Panc1 (cell line): ENCODE data around the gene C7.

Experiments
- POLR2AphosphoS5 ChIP-seq: IDR thresholded peaks from 2 replicates; pipeline ENCODE4 v1.6.1; 2012; ENCODE audit warnings: mild to moderate bottlenecking, low read depth, low read length, moderate library complexity
- TF ChIP-seq, protein P1 (sequence below): fragments of 450-650 bp; IDR thresholded peaks from 2 replicates; pipeline ENCODE4 v1.5.1; 2017; ENCODE audit warnings: mild to moderate bottlenecking
- TF ChIP-seq, protein P2 (sequence below), 2 experiments: IDR thresholded peaks; 2 replicates each; pipeline ENCODE4 v1.6.1; 2011 to 2012; ENCODE audit warnings: low read depth in 2 of 2, control low read depth in 1 of 2, low read length in 1 of 2, mild to moderate bottlenecking in 1 of 2, moderate library complexity in 1 of 2; ENCODE audit not compliant: insufficient read depth in 1 of 2

DNA sequence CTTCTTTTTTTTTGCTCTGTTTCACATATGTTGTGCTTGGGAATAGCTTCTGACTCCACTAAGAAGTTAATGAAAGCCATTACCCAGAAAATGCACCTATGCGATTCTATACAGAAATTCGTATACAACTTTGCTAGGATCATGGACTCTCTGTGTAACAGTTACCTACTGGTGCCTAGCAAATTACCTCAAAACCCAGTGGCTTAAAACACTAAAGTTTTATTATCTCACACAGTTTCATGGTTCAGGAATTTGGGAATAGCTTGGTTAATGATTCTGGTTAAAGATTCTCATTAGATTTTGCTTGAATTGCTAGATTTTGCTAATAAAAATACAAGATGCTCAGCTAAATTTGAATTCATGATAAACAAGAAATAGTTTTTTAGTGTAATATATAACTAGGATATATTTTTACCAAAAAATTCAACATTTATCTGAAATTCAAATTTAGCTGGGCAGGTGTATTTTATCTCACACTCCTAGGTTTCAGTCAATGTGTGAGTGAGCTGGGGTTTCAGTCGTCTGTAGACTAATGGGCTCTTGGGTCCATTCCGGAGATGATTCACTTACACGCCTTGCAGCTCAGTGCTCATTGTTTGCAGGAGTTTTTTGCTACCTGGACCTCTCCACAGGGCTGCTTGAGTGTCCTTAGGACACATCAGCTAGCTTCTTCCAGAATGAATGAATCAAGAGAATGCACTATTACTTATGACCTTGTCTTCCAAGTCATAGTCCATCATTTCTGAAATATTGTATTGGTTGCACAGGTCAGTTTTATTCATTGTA lies 86.7 kb downstream of the C7 start:
- TF ChIP-seq, protein P1, sequence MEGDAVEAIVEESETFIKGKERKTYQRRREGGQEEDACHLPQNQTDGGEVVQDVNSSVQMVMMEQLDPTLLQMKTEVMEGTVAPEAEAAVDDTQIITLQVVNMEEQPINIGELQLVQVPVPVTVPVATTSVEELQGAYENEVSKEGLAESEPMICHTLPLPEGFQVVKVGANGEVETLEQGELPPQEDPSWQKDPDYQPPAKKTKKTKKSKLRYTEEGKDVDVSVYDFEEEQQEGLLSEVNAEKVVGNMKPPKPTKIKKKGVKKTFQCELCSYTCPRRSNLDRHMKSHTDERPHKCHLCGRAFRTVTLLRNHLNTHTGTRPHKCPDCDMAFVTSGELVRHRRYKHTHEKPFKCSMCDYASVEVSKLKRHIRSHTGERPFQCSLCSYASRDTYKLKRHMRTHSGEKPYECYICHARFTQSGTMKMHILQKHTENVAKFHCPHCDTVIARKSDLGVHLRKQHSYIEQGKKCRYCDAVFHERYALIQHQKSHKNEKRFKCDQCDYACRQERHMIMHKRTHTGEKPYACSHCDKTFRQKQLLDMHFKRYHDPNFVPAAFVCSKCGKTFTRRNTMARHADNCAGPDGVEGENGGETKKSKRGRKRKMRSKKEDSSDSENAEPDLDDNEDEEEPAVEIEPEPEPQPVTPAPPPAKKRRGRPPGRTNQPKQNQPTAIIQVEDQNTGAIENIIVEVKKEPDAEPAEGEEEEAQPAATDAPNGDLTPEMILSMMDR: no peak
- TF ChIP-seq POLR2AphosphoS5: no peak
- TF ChIP-seq, protein P2, sequence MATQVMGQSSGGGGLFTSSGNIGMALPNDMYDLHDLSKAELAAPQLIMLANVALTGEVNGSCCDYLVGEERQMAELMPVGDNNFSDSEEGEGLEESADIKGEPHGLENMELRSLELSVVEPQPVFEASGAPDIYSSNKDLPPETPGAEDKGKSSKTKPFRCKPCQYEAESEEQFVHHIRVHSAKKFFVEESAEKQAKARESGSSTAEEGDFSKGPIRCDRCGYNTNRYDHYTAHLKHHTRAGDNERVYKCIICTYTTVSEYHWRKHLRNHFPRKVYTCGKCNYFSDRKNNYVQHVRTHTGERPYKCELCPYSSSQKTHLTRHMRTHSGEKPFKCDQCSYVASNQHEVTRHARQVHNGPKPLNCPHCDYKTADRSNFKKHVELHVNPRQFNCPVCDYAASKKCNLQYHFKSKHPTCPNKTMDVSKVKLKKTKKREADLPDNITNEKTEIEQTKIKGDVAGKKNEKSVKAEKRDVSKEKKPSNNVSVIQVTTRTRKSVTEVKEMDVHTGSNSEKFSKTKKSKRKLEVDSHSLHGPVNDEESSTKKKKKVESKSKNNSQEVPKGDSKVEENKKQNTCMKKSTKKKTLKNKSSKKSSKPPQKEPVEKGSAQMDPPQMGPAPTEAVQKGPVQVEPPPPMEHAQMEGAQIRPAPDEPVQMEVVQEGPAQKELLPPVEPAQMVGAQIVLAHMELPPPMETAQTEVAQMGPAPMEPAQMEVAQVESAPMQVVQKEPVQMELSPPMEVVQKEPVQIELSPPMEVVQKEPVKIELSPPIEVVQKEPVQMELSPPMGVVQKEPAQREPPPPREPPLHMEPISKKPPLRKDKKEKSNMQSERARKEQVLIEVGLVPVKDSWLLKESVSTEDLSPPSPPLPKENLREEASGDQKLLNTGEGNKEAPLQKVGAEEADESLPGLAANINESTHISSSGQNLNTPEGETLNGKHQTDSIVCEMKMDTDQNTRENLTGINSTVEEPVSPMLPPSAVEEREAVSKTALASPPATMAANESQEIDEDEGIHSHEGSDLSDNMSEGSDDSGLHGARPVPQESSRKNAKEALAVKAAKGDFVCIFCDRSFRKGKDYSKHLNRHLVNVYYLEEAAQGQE (IDR thresholded peaks at IDR 0.05; ENCODE audit: insufficient read depth in 1 of 2, low read depth in 2 of 2, low read length in 1 of 2): no peak
